Left ventricle myocardium inferior (tissue), 1 donor: ENCODE results near the gene ACER2. TPM values are rescaled to one million over a fixed set of nuclear protein-coding genes. Genes with fewer than 3 reads are reported as not detected.

Experiments used
- DNase-seq: peaks from one replicate; pipeline ENCODE4 v3.0.0-alpha.2; 2020
- H3K27ac ChIP-seq: fragments of 200-600 bp; replicated peaks from 2 replicates; pipeline ENCODE4 v1.8.0; 2021
- H3K27me3 ChIP-seq: fragments of 200-600 bp; 2 replicates; pipeline ENCODE4 v1.8.0; 2021; ENCODE audit warnings: low read depth
- H3K36me3 ChIP-seq: fragments of 200-600 bp; 2 replicates; pipeline ENCODE4 v1.8.0; 2021
- H3K4me1 ChIP-seq: fragments of 200-600 bp; 2 replicates; pipeline ENCODE4 v1.8.0; 2021
- H3K4me3 ChIP-seq: fragments of 200-600 bp; 2 replicates; pipeline ENCODE4 v1.8.0; 2021; ENCODE audit warnings: mild to moderate bottlenecking, moderate library complexity
- H3K9me3 ChIP-seq: fragments of 200-600 bp; replicated peaks from 2 replicates; pipeline ENCODE4 v1.8.0; 2021
- intact Hi-C: fragments of 100-400 bp; cut with micrococcal nuclease; formaldehyde crosslinking; loops from one replicate; pipeline ENCODE4 v1.11.0; 2022
- total RNA-seq: library from RNA; stranded (reverse); fragmentation: NEBNext Ultra II Directional; extraction: Animal tissue kit (Norgen Biotek cat#: 25700); gene quantifications from one replicate; pipeline ENCODE4 v1.2.1, GENCODE V29; 2021
- TF ChIP-seq, protein P1 (sequence below): fragments of 200-600 bp; IDR thresholded peaks from 2 replicates; pipeline ENCODE4 v1.8.0; 2021; ENCODE audit warnings: antibody characterized with exemption, mild to moderate bottlenecking, borderline replicate concordance
- donor health status: DM: no; HTN: yes; CAD: no; lungs with severe emphysema.

Gene ACER2
- total RNA-seq, 1 donor from 2014 or later: 3.8 TPM

- Histone ChIP-seq H3K27me3 (no peaks in the 10 kb centered on the region), H3K4me3 (no peak overlapping the region), H3K36me3 (no peaks in the 10 kb centered on the region), H3K27ac (no peak overlapping the region), H3K9me3 (no peaks in the 10 kb centered on the region), H3K4me1 (peaks cover 28% of the 10 kb centered on the region)
- intact Hi-C loops: no loop called here
- TF ChIP-seq, protein P1, sequence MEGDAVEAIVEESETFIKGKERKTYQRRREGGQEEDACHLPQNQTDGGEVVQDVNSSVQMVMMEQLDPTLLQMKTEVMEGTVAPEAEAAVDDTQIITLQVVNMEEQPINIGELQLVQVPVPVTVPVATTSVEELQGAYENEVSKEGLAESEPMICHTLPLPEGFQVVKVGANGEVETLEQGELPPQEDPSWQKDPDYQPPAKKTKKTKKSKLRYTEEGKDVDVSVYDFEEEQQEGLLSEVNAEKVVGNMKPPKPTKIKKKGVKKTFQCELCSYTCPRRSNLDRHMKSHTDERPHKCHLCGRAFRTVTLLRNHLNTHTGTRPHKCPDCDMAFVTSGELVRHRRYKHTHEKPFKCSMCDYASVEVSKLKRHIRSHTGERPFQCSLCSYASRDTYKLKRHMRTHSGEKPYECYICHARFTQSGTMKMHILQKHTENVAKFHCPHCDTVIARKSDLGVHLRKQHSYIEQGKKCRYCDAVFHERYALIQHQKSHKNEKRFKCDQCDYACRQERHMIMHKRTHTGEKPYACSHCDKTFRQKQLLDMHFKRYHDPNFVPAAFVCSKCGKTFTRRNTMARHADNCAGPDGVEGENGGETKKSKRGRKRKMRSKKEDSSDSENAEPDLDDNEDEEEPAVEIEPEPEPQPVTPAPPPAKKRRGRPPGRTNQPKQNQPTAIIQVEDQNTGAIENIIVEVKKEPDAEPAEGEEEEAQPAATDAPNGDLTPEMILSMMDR: no peak
- DNase-seq: no peak
Observed at GRCh38 chr9:19461135-19461534, 52.3 kb downstream of the ACER2 start.

- TF ChIP-seq, protein P1: no peak
- no peaks in the 10 kb centered on the region for H3K36me3 ChIP-seq
- intact Hi-C loops: no loop called here
- peak overlapping the region; percentile 73 for H3K4me3 ChIP-seq
- no peaks in the 10 kb centered on the region for H3K9me3 ChIP-seq
- no peak for DNase-seq
- H3K4me1 ChIP-seq: peaks cover 11% of the 10 kb centered on the region
- no peak overlapping the region for H3K27ac ChIP-seq
- no peaks in the 10 kb centered on the region for H3K27me3 ChIP-seq
Observed at GRCh38 chr9:19464061-19464763, 55.4 kb downstream of the ACER2 start.

GRCh38 chr9:19464764-19465585, 56.2 kb downstream of the ACER2 start:
- no peaks in the 10 kb centered on the region for H3K9me3 ChIP-seq
- H3K27me3 ChIP-seq: no peaks in the 10 kb centered on the region
- H3K4me1 ChIP-seq: peaks cover 11% of the 10 kb centered on the region
- TF ChIP-seq, protein P1: peak; percentile 89
- peak; percentile 69 for DNase-seq
- peak overlapping the region; percentile 73 for H3K4me3 ChIP-seq
- H3K27ac ChIP-seq: no peak overlapping the region
- H3K36me3 ChIP-seq: no peaks in the 10 kb centered on the region
- intact Hi-C loops: no loop called here

DNA sequence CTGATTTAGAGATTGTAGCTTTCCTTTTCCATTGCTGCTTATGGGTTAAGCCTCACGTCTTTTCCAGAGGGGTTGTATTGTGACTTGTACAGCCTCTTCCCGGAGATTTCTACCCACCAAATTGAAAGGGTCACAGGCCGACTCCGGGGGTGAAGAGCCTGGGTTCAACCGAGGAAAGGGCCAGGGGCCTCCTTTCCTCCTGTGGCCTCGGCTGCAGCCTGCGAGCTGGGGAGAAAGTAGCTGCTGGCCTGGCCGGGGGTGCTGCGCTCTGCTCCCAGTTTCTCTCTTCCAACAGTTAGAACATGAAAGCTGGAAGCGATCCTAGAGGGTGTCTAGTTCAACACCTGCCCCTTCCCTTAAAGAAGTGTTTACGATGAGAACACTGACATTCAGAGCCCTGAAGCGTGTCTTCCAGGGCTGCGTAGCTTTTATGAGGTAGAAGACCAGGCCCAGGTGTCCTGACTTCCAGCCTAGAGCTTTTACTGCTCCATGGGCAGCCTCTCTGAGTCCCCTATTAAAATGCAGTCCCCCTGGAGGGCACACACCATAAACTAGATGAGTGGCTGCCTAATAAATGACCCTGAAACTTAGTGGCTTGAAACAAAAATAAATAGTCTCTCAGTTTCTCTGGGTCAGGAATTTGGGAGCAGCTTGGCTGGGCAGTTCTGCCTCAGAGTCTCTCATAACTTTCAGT, 56.9 kb downstream of the ACER2 start:
- intact Hi-C loops: no loop called here
- H3K9me3 ChIP-seq: no peaks in the 10 kb centered on the region
- H3K4me1 ChIP-seq: peaks cover 11% of the 10 kb centered on the region
- DNase-seq: no peak
- H3K4me3 ChIP-seq: no peak overlapping the region
- TF ChIP-seq, protein P1: no peak
- H3K27me3 ChIP-seq: no peaks in the 10 kb centered on the region
- H3K36me3 ChIP-seq: no peaks in the 10 kb centered on the region
- H3K27ac ChIP-seq: no peak overlapping the region

GRCh38 chr9:19466280-19466639, 57.5 kb downstream of the ACER2 start:
- TF ChIP-seq, protein P1: no peak
- Histone ChIP-seq H3K27me3 (no peaks in the 10 kb centered on the region), H3K4me3 (no peak overlapping the region), H3K4me1 (peaks cover 14% of the 10 kb centered on the region), H3K27ac (no peak overlapping the region), H3K9me3 (no peaks in the 10 kb centered on the region), H3K36me3 (no peaks in the 10 kb centered on the region)
- no peak for DNase-seq
- intact Hi-C loops: no loop called here
